ENCODE results near the gene BRINP3.

Gene BRINP3

DNA sequence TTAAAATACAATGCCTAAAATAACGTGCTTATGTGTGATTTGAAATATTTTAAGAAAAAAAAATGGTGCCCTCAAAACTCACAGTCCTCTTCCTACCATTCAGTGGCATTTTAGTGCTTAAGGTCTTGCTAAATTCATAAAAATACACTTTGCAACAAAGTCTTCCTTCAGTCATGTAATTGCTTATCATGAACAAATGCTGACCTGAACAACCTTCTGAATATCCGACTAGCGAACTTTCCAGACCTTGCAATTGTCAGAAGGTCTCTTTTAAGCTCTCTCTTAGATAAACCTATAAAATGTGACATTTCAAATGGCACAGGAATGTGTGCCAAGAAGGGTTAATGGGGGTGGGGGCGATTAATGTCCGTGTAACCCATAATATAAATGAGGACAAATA is 858 bp downstream of the BRINP3 start:
- no peak for DNase-seq (ENCODE audit: low read depth)
- no peak overlapping the region for H3K4me3 ChIP-seq (ENCODE audit: low read depth, low read length)
- TF ChIP-seq, protein P1, sequence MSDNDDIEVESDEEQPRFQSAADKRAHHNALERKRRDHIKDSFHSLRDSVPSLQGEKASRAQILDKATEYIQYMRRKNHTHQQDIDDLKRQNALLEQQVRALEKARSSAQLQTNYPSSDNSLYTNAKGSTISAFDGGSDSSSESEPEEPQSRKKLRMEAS (IDR thresholded peaks at IDR 0.05; ENCODE audit: low read depth, low read length): no peak

DNA sequence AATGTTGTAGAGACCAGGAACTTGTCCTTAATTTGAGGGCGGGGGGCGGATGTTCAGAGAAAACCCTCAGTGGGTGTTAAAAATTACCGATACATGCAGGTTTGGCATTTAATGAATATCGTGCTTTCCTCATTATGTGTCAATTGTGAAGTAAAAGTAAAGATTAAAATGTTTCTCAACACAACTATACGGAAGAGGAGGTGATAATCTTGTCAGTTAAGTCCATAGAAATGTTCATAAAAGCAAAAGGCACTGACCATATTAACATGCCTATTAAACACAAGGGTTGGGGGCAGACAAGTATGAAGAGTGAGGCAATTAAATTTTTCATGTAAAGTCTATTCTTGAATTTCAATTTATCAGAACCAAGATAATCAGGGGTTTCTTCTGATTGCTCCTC is 1.3 kb downstream of the BRINP3 start:
- no peak for DNase-seq (ENCODE audit: low read depth)
- H3K4me3 ChIP-seq (ENCODE audit: low read depth, low read length): no peak overlapping the region
- TF ChIP-seq, protein P2, sequence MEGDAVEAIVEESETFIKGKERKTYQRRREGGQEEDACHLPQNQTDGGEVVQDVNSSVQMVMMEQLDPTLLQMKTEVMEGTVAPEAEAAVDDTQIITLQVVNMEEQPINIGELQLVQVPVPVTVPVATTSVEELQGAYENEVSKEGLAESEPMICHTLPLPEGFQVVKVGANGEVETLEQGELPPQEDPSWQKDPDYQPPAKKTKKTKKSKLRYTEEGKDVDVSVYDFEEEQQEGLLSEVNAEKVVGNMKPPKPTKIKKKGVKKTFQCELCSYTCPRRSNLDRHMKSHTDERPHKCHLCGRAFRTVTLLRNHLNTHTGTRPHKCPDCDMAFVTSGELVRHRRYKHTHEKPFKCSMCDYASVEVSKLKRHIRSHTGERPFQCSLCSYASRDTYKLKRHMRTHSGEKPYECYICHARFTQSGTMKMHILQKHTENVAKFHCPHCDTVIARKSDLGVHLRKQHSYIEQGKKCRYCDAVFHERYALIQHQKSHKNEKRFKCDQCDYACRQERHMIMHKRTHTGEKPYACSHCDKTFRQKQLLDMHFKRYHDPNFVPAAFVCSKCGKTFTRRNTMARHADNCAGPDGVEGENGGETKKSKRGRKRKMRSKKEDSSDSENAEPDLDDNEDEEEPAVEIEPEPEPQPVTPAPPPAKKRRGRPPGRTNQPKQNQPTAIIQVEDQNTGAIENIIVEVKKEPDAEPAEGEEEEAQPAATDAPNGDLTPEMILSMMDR (IDR thresholded peaks at IDR 0.05; ENCODE audit: low read depth, low read length): no peak
- no peak for TF ChIP-seq POLR2A (IDR thresholded peaks at IDR 0.05; ENCODE audit: extremely low read depth, insufficient read length)
- TF ChIP-seq, protein P1 (IDR thresholded peaks at IDR 0.05; ENCODE audit: low read depth, low read length): no peak

DNA sequence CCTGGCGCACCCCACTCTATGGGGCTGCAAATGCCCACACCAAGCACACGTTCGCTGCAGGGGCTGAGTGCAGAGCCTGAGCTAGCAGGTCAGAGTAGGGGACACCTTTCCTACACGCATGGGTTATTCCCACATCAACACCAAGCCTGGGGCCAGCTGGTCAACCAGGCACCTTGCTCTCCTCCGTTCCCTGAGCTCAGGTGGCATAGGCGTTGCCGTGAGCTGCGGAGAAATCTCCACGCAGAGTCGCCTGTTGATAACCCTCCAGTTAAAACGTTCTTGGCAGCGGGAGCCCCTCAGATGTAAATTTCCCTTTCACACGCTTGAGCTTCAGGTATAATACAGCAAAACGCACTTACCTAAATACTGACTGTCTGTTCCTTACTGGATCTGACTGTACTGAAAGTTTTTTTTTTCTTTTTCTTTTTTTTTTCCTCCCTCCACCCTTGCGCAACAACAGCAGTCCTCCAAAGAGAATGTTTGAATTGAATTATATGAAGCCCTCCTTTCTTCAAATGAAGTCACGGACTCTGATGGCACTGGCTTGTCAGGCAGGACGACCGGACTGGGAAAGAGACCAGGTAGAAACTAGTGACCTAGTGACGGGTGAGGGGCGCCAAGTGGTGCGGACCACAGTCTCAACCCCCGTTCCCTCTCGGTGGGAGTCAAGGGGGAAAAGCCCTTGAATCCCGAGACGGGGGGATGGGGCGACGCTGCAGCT is 2.1 kb downstream of the BRINP3 start:
- no peak overlapping the region for H3K4me3 ChIP-seq (ENCODE audit: low read depth, low read length)
- DNase-seq (ENCODE audit: low read depth): no peak
- TF ChIP-seq POLR2A (IDR thresholded peaks at IDR 0.05; ENCODE audit: extremely low read depth, insufficient read length) (no peak), MYC (IDR thresholded peaks at IDR 0.05; ENCODE audit: low read depth, low read length) (no peak)
- TF ChIP-seq, protein P2 (IDR thresholded peaks at IDR 0.05; ENCODE audit: low read depth, low read length): no peak
- TF ChIP-seq, protein P1 (IDR thresholded peaks at IDR 0.05; ENCODE audit: low read depth, low read length): no peak

DNA sequence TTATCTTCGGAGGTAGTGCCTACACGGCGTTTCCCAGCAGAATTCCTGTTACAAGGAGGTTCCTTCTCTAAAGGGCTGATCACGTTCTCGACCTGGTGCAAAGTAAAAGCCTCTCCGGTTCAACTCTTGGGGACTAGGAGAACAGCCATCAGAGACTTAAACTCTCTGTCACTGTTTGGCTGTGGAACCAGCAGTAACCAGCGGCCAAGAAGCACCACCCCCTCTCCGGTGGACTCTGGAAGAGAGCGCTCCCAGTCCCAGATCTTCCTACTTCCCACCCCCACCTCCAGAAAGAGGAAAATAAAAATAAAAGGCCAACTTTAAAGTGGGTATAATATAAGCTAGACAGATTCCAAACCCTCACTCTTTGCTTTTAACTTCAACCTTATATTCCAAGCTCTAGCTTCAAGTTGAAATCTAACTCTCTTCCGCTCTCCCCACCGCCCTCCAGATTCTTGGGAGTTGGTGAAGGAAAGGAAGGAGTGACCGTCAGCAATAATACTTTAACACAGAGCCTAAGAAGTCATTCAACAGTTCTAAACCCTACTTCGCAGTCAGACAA is 2.9 kb downstream of the BRINP3 start:
- DNase-seq (ENCODE audit: low read depth): no peak
- TF ChIP-seq POLR2A (IDR thresholded peaks at IDR 0.05; ENCODE audit: extremely low read depth, insufficient read length) (no peak), MYC (IDR thresholded peaks at IDR 0.05; ENCODE audit: low read depth, low read length) (no peak)
- TF ChIP-seq, protein P2 (IDR thresholded peaks at IDR 0.05; ENCODE audit: low read depth, low read length): no peak
- TF ChIP-seq, protein P1 (IDR thresholded peaks at IDR 0.05; ENCODE audit: low read depth, low read length): no peak
- no peak overlapping the region for H3K4me3 ChIP-seq (ENCODE audit: low read depth, low read length)

DNA sequence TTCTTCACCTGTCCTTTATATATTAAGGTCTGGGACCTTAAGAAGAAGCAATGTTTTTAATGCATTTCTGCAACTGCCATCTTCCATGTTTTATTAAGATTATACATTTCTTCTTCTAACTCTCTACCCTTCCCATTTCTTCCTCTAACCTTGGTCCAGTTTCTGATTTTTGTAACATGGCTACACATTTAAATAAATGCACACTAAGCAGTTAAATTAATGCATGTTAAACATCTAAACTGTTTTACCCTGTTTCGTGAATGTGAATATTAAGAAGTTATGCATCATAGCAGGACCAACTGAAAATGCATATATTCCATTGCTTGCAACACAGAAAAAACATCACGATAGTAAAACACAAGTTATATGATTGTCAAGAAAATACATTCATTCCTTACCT is 3.7 kb downstream of the BRINP3 start:
- TF ChIP-seq POLR2A (IDR thresholded peaks at IDR 0.05; ENCODE audit: extremely low read depth, insufficient read length) (no peak), MYC (IDR thresholded peaks at IDR 0.05; ENCODE audit: low read depth, low read length) (no peak)
- TF ChIP-seq, protein P2 (IDR thresholded peaks at IDR 0.05; ENCODE audit: low read depth, low read length): no peak
- no peak overlapping the region for H3K4me3 ChIP-seq (ENCODE audit: low read depth, low read length)
- DNase-seq (ENCODE audit: low read depth): no peak

DNA sequence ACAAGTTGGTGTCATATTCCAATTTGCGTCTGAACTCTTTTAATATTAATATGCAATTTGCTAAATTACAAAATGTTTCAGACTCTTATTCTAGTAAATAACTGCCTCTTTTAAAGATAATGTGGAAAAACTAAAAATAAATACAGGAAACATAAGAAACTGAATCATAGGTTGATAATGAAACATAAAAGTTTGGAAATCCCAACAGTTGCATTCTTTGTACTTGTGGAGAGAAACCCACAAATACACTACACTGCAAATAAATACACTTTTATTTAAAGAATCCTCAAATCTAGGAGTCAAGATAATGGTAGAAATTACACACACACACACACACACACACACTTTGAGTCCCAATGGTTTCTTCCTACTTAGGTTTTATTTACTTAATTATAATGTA is 5.2 kb downstream of the BRINP3 start:
- TF ChIP-seq, protein P1 (IDR thresholded peaks at IDR 0.05; ENCODE audit: low read depth, low read length): no peak
- no peak for TF ChIP-seq MYC (IDR thresholded peaks at IDR 0.05; ENCODE audit: low read depth, low read length)
- no peak for TF ChIP-seq POLR2A (IDR thresholded peaks at IDR 0.05; ENCODE audit: extremely low read depth, insufficient read length)
- TF ChIP-seq, protein P2 (IDR thresholded peaks at IDR 0.05; ENCODE audit: low read depth, low read length): no peak
- H3K4me3 ChIP-seq (ENCODE audit: low read depth, low read length): no peak overlapping the region
- no peak for DNase-seq (ENCODE audit: low read depth)
